Right atrium auricular region (tissue), 2 donors: Measurements from ENCODE around the gene KCNQ1. TPM values are rescaled to one million over a fixed set of nuclear protein-coding genes. Genes with fewer than 3 reads are reported as not detected.

Experiments used
- DNase-seq: peaks from one replicate; pipeline ENCODE4 v3.0.0-alpha.2; 2019; ENCODE audit warnings: low spot score
- H3K27ac ChIP-seq, 2 donors: fragments of 200-600 bp; sonication (generic); 1 replicate in 1 of 2; 2 replicates in 1 of 2; pipeline ENCODE4 v1.5.1; 2016 to 2019
- H3K27me3 ChIP-seq, 2 donors: fragments of 200-600 bp; sonication (generic); one replicate each; pipeline versions ENCODE4 v1.5.1 to v1.6.0; 2017 to 2019
- H3K36me3 ChIP-seq: fragments of 200-600 bp; sonication (generic); one replicate; pipeline ENCODE4 v1.5.1; 2016
- H3K4me1 ChIP-seq, 2 donors: fragments of 200-600 bp; sonication (generic); one replicate each; pipeline versions ENCODE4 v1.5.1 to v1.6.0; 2017 to 2019
- H3K4me3 ChIP-seq, 2 donors: fragments of 200-600 bp; sonication (generic); 1 replicate in 1 of 2; 2 replicates in 1 of 2; pipeline ENCODE4 v1.5.1; 2017 to 2019; ENCODE audit warnings: mild to moderate bottlenecking in 1 of 2, moderate library complexity in 1 of 2
- H3K9me3 ChIP-seq, 2 donors: fragments of 200-600 bp; sonication (generic); one replicate each; pipeline ENCODE4 v1.5.1; 2019
- total RNA-seq, 2 donors: library from RNA; depleted of rRNA; stranded (reverse); fragments of >200 nt; gene quantifications; one replicate each; pipeline ENCODE4 v1.1.0, GENCODE V29; 2016
- TF ChIP-seq, protein P1 (sequence below), 2 donors: fragments of 200-600 bp; sonication (generic); IDR thresholded peaks; one replicate each; pipeline ENCODE4 v1.5.1; 2019; ENCODE audit warnings: antibody characterized with exemption in 2 of 2

Gene KCNQ1
- total RNA-seq, 2 donors from 2014 or later: 12.7 to 25.1 TPM

DNA sequence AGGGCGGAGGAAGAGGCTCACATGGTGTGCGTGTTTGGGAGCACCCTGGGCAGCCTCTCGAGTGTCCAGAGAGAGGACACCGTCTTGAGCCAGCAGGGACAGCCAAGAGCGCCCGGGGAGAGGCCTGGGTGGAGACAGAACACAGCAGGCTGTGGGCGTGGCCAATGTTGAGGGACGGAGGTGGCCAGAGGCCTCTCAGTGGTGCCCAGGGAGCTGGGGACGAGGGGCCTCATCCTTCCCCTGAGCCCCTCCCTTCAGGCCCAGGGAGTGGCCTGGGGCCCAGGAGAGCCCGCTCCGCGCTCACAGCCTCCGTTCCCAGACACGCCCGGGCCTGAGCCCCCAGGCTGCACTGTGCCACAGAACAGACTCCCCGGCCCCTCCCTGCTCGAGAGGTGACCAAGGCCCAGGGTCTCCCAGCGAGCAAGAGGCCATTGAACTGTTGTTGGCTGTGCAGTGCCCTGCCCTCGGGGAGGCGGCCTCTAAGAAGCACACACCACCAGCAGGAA, 392.3 kb downstream of the KCNQ1 start:
- H3K4me3 ChIP-seq: no peak overlapping the region
- TF ChIP-seq, protein P1, sequence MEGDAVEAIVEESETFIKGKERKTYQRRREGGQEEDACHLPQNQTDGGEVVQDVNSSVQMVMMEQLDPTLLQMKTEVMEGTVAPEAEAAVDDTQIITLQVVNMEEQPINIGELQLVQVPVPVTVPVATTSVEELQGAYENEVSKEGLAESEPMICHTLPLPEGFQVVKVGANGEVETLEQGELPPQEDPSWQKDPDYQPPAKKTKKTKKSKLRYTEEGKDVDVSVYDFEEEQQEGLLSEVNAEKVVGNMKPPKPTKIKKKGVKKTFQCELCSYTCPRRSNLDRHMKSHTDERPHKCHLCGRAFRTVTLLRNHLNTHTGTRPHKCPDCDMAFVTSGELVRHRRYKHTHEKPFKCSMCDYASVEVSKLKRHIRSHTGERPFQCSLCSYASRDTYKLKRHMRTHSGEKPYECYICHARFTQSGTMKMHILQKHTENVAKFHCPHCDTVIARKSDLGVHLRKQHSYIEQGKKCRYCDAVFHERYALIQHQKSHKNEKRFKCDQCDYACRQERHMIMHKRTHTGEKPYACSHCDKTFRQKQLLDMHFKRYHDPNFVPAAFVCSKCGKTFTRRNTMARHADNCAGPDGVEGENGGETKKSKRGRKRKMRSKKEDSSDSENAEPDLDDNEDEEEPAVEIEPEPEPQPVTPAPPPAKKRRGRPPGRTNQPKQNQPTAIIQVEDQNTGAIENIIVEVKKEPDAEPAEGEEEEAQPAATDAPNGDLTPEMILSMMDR (IDR thresholded peaks at IDR 0.05): peak in 1 of 2 donors; percentile 34
- peak; percentile 82 for DNase-seq
- peaks cover 0 to 31% of the 10 kb centered on the region in 2 donors for H3K4me1 ChIP-seq
- H3K27ac ChIP-seq: peak overlapping the region; percentile 17 to 38
- H3K9me3 ChIP-seq: no peaks in the 10 kb centered on the region
- H3K36me3 ChIP-seq: no peaks in the 10 kb centered on the region
- no peaks in the 10 kb centered on the region for H3K27me3 ChIP-seq

DNA sequence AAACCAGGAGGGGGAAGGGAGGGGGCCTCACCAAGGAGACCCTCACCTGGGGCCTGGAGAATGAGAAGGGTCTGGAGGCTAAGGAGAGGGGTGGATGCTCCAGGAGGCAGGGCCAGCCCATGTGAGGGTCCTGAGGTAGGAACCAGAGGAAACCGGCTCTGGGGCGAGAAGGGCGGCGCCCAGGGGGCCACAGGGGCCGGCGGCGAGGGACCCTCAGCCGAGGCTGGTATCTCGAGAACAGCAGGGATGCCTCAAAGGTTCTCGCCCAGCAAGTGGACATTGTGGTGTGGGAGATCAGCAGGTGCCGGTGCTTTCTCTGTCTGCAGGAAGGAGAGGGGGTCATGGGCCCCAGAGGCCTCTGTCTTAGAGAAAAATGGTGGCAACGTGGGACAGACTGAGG, 392.8 kb downstream of the KCNQ1 start:
- Histone ChIP-seq H3K27me3 (no peaks in the 10 kb centered on the region), H3K36me3 (no peaks in the 10 kb centered on the region), H3K27ac (peak overlapping the region in 1 of 2 donors; percentile 17), H3K4me3 (no peak overlapping the region), H3K9me3 (no peaks in the 10 kb centered on the region), H3K4me1 (peaks cover 0 to 31% of the 10 kb centered on the region in 2 donors)
- TF ChIP-seq, protein P1 (IDR thresholded peaks at IDR 0.05): no peak
- no peak for DNase-seq

DNA sequence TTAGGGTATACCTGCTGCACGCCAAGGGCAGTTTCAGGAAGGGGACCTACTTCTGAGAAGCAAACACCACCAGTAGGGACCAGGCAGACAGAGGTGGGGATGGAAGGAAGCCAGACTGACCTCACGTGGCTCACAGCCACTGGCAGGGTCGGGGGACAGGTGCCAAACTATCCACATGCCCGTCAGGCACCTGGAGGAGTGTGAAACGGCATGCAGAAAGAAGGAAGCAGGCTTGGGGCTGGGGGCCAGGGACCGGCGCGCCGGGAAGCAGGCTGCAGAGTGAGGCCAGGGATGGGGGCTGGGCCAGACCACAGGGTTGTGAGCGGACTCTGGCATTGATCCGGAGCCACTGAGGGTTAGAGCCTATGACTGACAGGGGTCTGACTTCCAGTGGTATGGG, 393.3 kb downstream of the KCNQ1 start:
- Histone ChIP-seq H3K27me3 (no peaks in the 10 kb centered on the region), H3K36me3 (no peaks in the 10 kb centered on the region), H3K27ac (no peak overlapping the region), H3K4me1 (peaks cover 0 to 31% of the 10 kb centered on the region in 2 donors), H3K9me3 (no peaks in the 10 kb centered on the region), H3K4me3 (no peak overlapping the region)
- TF ChIP-seq, protein P1 (IDR thresholded peaks at IDR 0.05): no peak
- no peak for DNase-seq

DNA sequence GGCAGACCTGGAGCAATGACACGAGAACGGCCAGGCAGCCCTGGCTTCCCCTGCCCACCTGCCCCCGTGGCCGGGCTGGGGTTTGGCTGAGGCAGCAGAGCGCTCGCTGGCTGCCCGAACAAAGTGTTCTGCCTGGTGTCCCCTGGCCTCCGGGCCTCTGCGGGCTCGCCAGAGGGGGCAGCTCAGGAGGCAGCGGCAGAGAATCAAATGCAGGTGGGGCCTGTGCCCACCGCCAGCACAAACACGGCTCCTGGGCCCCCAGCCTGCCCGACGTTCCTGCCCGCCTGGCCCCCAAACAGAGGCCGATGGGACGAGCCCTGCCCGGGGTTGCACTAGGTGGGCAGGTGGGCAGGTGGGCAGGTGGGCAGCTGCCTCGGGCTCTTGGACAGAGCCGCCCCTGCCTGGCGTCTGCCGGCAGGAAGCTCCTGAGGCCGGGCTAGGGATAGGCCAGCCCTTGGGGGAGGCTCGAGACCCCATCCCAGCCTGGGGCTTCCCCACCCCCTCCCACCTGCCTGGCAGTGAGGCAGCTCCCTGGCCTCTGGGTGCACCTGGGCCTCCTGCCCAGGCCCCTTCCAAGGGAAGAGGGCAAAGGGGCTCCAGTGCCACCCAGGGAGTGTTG, 394.0 kb downstream of the KCNQ1 start:
- Histone ChIP-seq H3K27me3 (no peaks in the 10 kb centered on the region), H3K27ac (no peak overlapping the region)

DNA sequence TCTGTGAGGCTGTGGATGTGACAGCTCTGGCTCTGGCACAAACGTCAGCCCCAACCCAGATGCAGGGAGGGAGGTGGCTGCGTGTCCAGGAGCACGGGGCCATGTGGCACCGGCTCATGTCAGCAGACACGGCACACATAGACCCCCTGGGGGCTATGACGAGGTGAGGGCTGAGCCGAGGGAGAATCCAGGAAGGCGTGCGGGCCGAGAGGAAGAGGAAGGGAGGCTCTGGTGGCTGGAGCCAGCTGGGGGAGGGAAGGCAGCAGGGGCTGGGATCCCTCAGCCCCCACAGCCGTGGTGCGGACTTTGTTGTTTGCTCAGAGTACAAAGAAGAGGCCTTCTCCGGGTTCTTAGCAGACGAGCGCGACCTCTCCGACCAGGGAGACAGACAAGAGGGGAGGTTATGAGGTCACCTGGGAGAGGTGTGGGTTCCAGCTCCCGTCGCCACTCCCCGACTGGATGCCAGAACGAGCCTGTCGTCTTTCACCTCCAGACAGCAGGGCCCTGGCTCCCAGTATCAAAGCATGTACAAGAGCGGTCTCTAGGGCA, 394.7 kb downstream of the KCNQ1 start:
- DNase-seq: no peak
- peaks cover 0 to 31% of the 10 kb centered on the region in 2 donors for H3K4me1 ChIP-seq
- H3K4me3 ChIP-seq: no peak overlapping the region
- TF ChIP-seq, protein P1 (IDR thresholded peaks at IDR 0.05): no peak
- no peak overlapping the region for H3K27ac ChIP-seq
- no peaks in the 10 kb centered on the region for H3K27me3 ChIP-seq
- H3K36me3 ChIP-seq: no peaks in the 10 kb centered on the region
- no peaks in the 10 kb centered on the region for H3K9me3 ChIP-seq

More for the DNA sequence above, 394.0 kb downstream of the KCNQ1 start:
- TF ChIP-seq, protein P1 (IDR thresholded peaks at IDR 0.05): no peak
- no peaks in the 10 kb centered on the region for H3K36me3 ChIP-seq
- H3K4me3 ChIP-seq: no peak overlapping the region
- H3K4me1 ChIP-seq: peaks cover 0 to 31% of the 10 kb centered on the region in 2 donors
- DNase-seq: no peak
- H3K9me3 ChIP-seq: no peaks in the 10 kb centered on the region
